Ovary (tissue), 3 donors: ENCODE results near the gene BAHCC1.

ENCODE experiments used
- EP300 ChIP-seq: sonication (generic); formaldehyde crosslinking; IDR thresholded peaks from one replicate; pipeline ENCODE4 v1.6.1; 2017; ENCODE audit warnings: antibody characterized with exemption
- POLR2A ChIP-seq: fragments of 450-650 bp; IDR thresholded peaks from one replicate; pipeline ENCODE4 v1.6.1; 2017; ENCODE audit warnings: antibody characterized with exemption, mild to moderate bottlenecking, moderate library complexity
- TF ChIP-seq, protein P1 (sequence below), 3 donors: fragments of 450-650 bp in 2 of 3; fragments of 200-600 bp in 1 of 3; IDR thresholded peaks; one replicate each; pipeline versions ENCODE4 v1.5.1 to v1.8.0; 2016 to 2022; ENCODE audit warnings: antibody characterized with exemption in 3 of 3, mild to moderate bottlenecking in 1 of 3
- donor health status: DM: no; HTN: no; CAD: no.

GRCh38 chr17:81394921-81395599, at the start of gene BAHCC1:
- TF ChIP-seq, protein P1, sequence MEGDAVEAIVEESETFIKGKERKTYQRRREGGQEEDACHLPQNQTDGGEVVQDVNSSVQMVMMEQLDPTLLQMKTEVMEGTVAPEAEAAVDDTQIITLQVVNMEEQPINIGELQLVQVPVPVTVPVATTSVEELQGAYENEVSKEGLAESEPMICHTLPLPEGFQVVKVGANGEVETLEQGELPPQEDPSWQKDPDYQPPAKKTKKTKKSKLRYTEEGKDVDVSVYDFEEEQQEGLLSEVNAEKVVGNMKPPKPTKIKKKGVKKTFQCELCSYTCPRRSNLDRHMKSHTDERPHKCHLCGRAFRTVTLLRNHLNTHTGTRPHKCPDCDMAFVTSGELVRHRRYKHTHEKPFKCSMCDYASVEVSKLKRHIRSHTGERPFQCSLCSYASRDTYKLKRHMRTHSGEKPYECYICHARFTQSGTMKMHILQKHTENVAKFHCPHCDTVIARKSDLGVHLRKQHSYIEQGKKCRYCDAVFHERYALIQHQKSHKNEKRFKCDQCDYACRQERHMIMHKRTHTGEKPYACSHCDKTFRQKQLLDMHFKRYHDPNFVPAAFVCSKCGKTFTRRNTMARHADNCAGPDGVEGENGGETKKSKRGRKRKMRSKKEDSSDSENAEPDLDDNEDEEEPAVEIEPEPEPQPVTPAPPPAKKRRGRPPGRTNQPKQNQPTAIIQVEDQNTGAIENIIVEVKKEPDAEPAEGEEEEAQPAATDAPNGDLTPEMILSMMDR (IDR thresholded peaks at IDR 0.05) = no peak
- TF ChIP-seq POLR2A (peak; percentile 95), EP300 (no peak)
